22Rv1 (cell line): ENCODE data around the gene FAM184A.

Experiments
- CTCF ChIP-seq: fragments of 450-650 bp; IDR thresholded peaks from 2 replicates; pipeline ENCODE4 v1.5.1; 2017; ENCODE audit warnings: mild to moderate bottlenecking
- ZFX ChIP-seq: fragments of 450-650 bp; IDR thresholded peaks from 2 replicates; pipeline ENCODE4 v1.6.1; 2017; ENCODE audit warnings: antibody characterized with exemption, borderline replicate concordance

- TF ChIP-seq CTCF (no peak), ZFX (no peak)
These were observed 1.7 kb downstream of the FAM184A start for GRCh38 chr6:119076576-119077390.
